Neutrophil (primary cell): ENCODE data around the gene FOXF2.

ENCODE experiments used
- H3K27ac ChIP-seq: fragments of 200-600 bp; sonication (generic); 2 replicates; pipeline ENCODE4 v1.5.1; 2016; ENCODE audit warnings: mild to moderate bottlenecking, moderate library complexity
- H3K27me3 ChIP-seq: fragments of 200-600 bp; sonication (generic); 2 replicates; pipeline ENCODE4 v1.6.0; 2016; ENCODE audit warnings: mild to moderate bottlenecking
- H3K36me3 ChIP-seq: fragments of 200-600 bp; sonication (generic); 2 replicates; pipeline ENCODE4 v1.5.1; 2017
- H3K4me1 ChIP-seq, 2 experiments: fragments of 200-600 bp in 1 of 2; sonication (generic) in 1 of 2; 1 replicate in 1 of 2; 2 replicates in 1 of 2; pipeline versions ENCODE4 v1.5.1 to v1.6.1; 2013 to 2016; ENCODE audit warnings: low read depth in 1 of 2, low read length in 1 of 2, mild to moderate bottlenecking in 1 of 2, moderate library complexity in 1 of 2; ENCODE audit not compliant: control insufficient read depth in 1 of 2, insufficient read depth in 1 of 2
- H3K4me3 ChIP-seq, 2 experiments: fragments of 200-600 bp in 1 of 2; sonication (generic) in 1 of 2; 1 replicate in 1 of 2; 2 replicates in 1 of 2; pipeline ENCODE4 v1.5.1; 2013 to 2016; ENCODE audit warnings: low read depth in 1 of 2, low read length in 1 of 2, mild to moderate bottlenecking in 1 of 2, moderate library complexity in 1 of 2
- H3K9me3 ChIP-seq: fragments of 200-600 bp; sonication (generic); 2 replicates; pipeline ENCODE4 v1.5.1; 2016
- CTCF ChIP-seq: fragments of 200-600 bp; sonication (generic); IDR thresholded peaks from 2 replicates; pipeline ENCODE4 v1.5.1; 2016; ENCODE audit warnings: antibody characterized with exemption

Gene FOXF2

GRCh38 chr6:1404713-1405098 is 15.3 kb downstream of the FOXF2 start:
- H3K4me1 ChIP-seq, result peaks cover 8 to 18% of the 10 kb centered on the region in 2 experiments
- no peak overlapping the region for H3K4me3 ChIP-seq
- no peak for TF ChIP-seq CTCF
- H3K27ac ChIP-seq, result no peak overlapping the region
- H3K36me3 ChIP-seq, result no peaks in the 10 kb centered on the region
- peaks cover 76% of the 10 kb centered on the region for H3K27me3 ChIP-seq
- H3K9me3 ChIP-seq, result no peaks in the 10 kb centered on the region

DNA sequence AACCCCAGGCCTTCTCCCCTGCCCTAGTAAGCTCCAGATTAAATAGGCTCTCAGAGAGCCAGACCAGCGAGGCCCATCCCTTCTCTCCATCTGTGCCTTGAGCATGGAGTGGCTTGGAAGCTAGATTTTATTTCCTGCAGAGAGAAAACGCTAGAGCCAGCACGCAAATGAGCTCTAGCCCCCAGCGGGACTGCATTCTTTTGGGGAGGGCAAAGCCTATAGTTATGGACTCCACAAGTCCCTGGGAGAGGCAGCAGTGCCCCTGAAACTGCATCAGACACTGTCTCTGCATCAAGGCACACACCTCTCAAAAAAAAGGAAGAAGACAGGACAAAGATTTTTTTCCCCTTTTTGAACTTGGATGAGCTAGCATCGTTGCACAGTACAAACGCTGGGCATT is 15.8 kb downstream of the FOXF2 start:
- H3K27ac ChIP-seq, result no peak overlapping the region
- H3K27me3 ChIP-seq, result peaks cover 76% of the 10 kb centered on the region
- H3K4me3 ChIP-seq, result no peak overlapping the region
- no peaks in the 10 kb centered on the region for H3K9me3 ChIP-seq
- no peak for TF ChIP-seq CTCF
- no peaks in the 10 kb centered on the region for H3K36me3 ChIP-seq
- H3K4me1 ChIP-seq, result peaks cover 8 to 18% of the 10 kb centered on the region in 2 experiments

GRCh38 chr6:1406306-1407072 is 17.1 kb downstream of the FOXF2 start:
- no peak for TF ChIP-seq CTCF
- Histone ChIP-seq H3K27ac (no peak overlapping the region), H3K4me1 (peaks cover 8 to 18% of the 10 kb centered on the region in 2 experiments), H3K4me3 (no peak overlapping the region), H3K36me3 (no peaks in the 10 kb centered on the region), H3K27me3 (peaks cover 76% of the 10 kb centered on the region), H3K9me3 (no peaks in the 10 kb centered on the region)

- peaks cover 75% of the 10 kb centered on the region for H3K27me3 ChIP-seq
- no peak overlapping the region for H3K27ac ChIP-seq
- H3K36me3 ChIP-seq, result no peaks in the 10 kb centered on the region
- H3K4me3 ChIP-seq, result no peak overlapping the region
- peaks cover 8 to 18% of the 10 kb centered on the region in 2 experiments for H3K4me1 ChIP-seq
- no peaks in the 10 kb centered on the region for H3K9me3 ChIP-seq
- TF ChIP-seq CTCF, result no peak
These were observed 18.2 kb downstream of the FOXF2 start for GRCh38 chr6:1407499-1407990.

DNA sequence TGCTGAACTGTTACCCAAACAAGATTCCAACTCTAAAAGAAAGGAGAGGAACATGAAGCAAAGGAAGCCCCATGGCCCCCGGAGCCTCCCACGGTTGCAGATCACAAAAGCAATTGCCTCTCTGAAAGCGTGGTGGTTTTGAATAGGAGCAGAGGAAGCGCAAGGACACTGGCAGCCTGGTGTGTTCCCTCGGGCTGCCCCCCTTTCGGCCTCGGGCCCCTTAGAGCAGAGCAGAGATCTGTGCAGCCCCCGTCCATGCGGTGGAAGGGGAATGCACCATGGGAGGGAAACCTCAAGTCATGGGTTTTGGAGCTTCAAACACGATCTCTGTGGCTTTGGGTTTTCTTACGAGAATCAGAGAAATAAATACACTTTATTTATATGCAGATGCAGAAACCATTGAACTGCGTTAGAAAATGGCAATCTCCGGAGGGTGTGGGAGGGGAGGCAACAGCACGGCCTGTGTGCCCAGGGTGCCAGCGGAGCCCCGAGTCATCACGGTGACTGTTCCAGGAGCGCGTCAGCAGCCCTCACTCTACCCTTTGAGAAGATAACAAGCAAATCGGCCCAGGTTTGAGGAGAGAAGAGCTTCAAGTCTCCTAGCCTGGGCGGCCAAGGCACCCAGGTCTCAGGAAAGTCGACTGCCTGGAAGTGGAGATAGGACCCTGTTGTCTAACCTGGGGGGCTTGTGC is 20.5 kb downstream of the FOXF2 start:
- no peak overlapping the region for H3K4me3 ChIP-seq
- peaks cover 8 to 18% of the 10 kb centered on the region in 2 experiments for H3K4me1 ChIP-seq
- H3K27me3 ChIP-seq, result peaks cover 80% of the 10 kb centered on the region
- H3K9me3 ChIP-seq, result no peaks in the 10 kb centered on the region
- no peaks in the 10 kb centered on the region for H3K36me3 ChIP-seq
- H3K27ac ChIP-seq, result no peak overlapping the region
- no peak for TF ChIP-seq CTCF
